Thyroid gland (tissue), 4 donors: ENCODE data around the gene ANKRD40CL. TPM values are rescaled to one million over a fixed set of nuclear protein-coding genes. Genes with fewer than 3 reads are reported as not detected.

Experiments
- DNase-seq, 2 donors: peaks; one replicate each; pipeline ENCODE4 v3.0.0-alpha.2; 2019
- H3K27ac ChIP-seq, 3 donors: fragments of 200-600 bp; sonication (generic); 1 replicate in 2 of 3; 2 replicates in 1 of 3; pipeline ENCODE4 v1.5.1; 2016 to 2019; ENCODE audit warnings: mild to moderate bottlenecking in 1 of 3, moderate library complexity in 1 of 3
- H3K27me3 ChIP-seq: fragments of 200-600 bp; sonication (generic); one replicate; pipeline ENCODE4 v1.5.1; 2019
- H3K36me3 ChIP-seq, 2 donors: fragments of 200-600 bp; sonication (generic); one replicate each; pipeline ENCODE4 v1.5.1; 2016 to 2019
- H3K4me1 ChIP-seq, 2 donors: fragments of 200-600 bp; sonication (generic); one replicate each; pipeline ENCODE4 v1.5.1; 2017 to 2019
- H3K4me3 ChIP-seq, 3 donors: fragments of 200-600 bp; sonication (generic); replicated peaks in 1 of 3; 1 replicate in 2 of 3; 2 replicates in 1 of 3; pipeline ENCODE4 v1.5.1; 2016; ENCODE audit warnings: mild to moderate bottlenecking in 1 of 3
- H3K9me3 ChIP-seq: fragments of 200-600 bp; sonication (generic); one replicate; pipeline ENCODE4 v1.5.1; 2017
- CTCF ChIP-seq, 6 experiments: fragments of 200-600 bp in 3 of 6; fragments of 450-650 bp in 3 of 6; sonication (generic) in 3 of 6; IDR thresholded peaks; one replicate each; pipeline ENCODE4 v1.5.1; 2016 to 2019; ENCODE audit warnings: antibody characterized with exemption in 6 of 6, mild to moderate bottlenecking in 2 of 6, inconsistent platforms in 1 of 6, moderate library complexity in 1 of 6
- POLR2A ChIP-seq, 2 donors: fragments of 450-650 bp; IDR thresholded peaks; one replicate each; pipeline ENCODE4 v1.6.1; 2017; ENCODE audit warnings: antibody characterized with exemption in 2 of 2, mild to moderate bottlenecking in 2 of 2, moderate library complexity in 1 of 2
- WGBS, 2 donors: methylation state at CpG; one replicate each; pipeline ENCODE4 v1.1.5; 2017; 5-methylcytosine and 5-hydroxymethylcytosine counted together
- intact Hi-C: fragments of 100-400 bp; cut with DNase I; formaldehyde crosslinking; loops from one replicate; pipeline ENCODE4 v1.15.1; 2023
- total RNA-seq, 4 donors: library from RNA; depleted of rRNA; stranded (reverse); fragments of >200 nt; gene quantifications; one replicate each; pipeline ENCODE4 v1.2.3, GENCODE V29; 2016

ANKRD40CL gene
- not detected for total RNA-seq

- Histone ChIP-seq H3K4me3 (no peak within 1 kb of the TSS), H3K4me1 (peaks cover 0 to 15% of the 10 kb centered on the region in 2 donors), H3K36me3 (no peaks in the 10 kb centered on the region), H3K27ac (no peak within 1 kb of the TSS), H3K9me3 (no peaks in the 10 kb centered on the region), H3K27me3 (no peaks in the 10 kb centered on the region)
- TF ChIP-seq CTCF (IDR thresholded peaks at IDR 0.05) (no peak), POLR2A (IDR thresholded peaks at IDR 0.05) (no peak)
- 97 to 98% methylated on average over 9 of the region's 9 CpGs for WGBS, 2 donors
- no peak for DNase-seq
- intact Hi-C loops = no loop called here
These were observed at the start of gene ANKRD40CL for GRCh38 chr17:50767446-50767845. ANKRD40CL (minus strand) TSS chr17:50767518; CDS start chr17:50766913, 605 bp downstream.

- intact Hi-C loops = no loop called here
- 81 to 85% methylated on average over 5 of the region's 5 CpGs for WGBS, 2 donors
- TF ChIP-seq POLR2A (IDR thresholded peaks at IDR 0.05) = no peak
- TF ChIP-seq CTCF (IDR thresholded peaks at IDR 0.05) = no peak
These were observed 49.0 kb upstream of the ANKRD40CL start for GRCh38 chr17:50816271-50816670.

GRCh38 chr17:50815400-50815799, 48.1 kb upstream of the ANKRD40CL start:
- 68 to 73% methylated on average over 3 of the region's 3 CpGs for WGBS, 2 donors
- no peaks in the 10 kb centered on the region for H3K27me3 ChIP-seq
- TF ChIP-seq CTCF (IDR thresholded peaks at IDR 0.05) (no peak), POLR2A (IDR thresholded peaks at IDR 0.05) (no peak)
- intact Hi-C loops = no loop called here
- DNase-seq = no peak
- H3K27ac ChIP-seq = no peak overlapping the region
- peaks cover 0 to 4% of the 10 kb centered on the region in 2 donors for H3K4me1 ChIP-seq
- no peaks in the 10 kb centered on the region for H3K9me3 ChIP-seq
- no peaks in the 10 kb centered on the region for H3K36me3 ChIP-seq
- H3K4me3 ChIP-seq = no peak overlapping the region

More at GRCh38 chr17:50816271-50816670, 49.0 kb upstream of the ANKRD40CL start:
- Histone ChIP-seq H3K4me3 (no peak overlapping the region), H3K36me3 (no peaks in the 10 kb centered on the region), H3K27ac (no peak overlapping the region), H3K9me3 (no peaks in the 10 kb centered on the region), H3K4me1 (peaks cover 0 to 4% of the 10 kb centered on the region in 2 donors), H3K27me3 (no peaks in the 10 kb centered on the region)
- DNase-seq = no peak

- no peaks in the 10 kb centered on the region for H3K27me3 ChIP-seq
- H3K9me3 ChIP-seq = no peaks in the 10 kb centered on the region
- no peak overlapping the region for H3K27ac ChIP-seq
- H3K4me3 ChIP-seq = no peak overlapping the region
- H3K4me1 ChIP-seq = peaks cover 0 to 4% of the 10 kb centered on the region in 2 donors
- no peaks in the 10 kb centered on the region for H3K36me3 ChIP-seq
- TF ChIP-seq CTCF (IDR thresholded peaks at IDR 0.05) (no peak), POLR2A (IDR thresholded peaks at IDR 0.05) (no peak)
- DNase-seq = no peak
- intact Hi-C loops = no loop called here
These were observed 46.3 kb upstream of the ANKRD40CL start for GRCh38 chr17:50813583-50813982.

- Histone ChIP-seq H3K4me3 (no peak overlapping the region), H3K27ac (no peak overlapping the region), H3K27me3 (no peaks in the 10 kb centered on the region), H3K9me3 (no peaks in the 10 kb centered on the region), H3K36me3 (no peaks in the 10 kb centered on the region), H3K4me1 (peaks cover 0 to 8% of the 10 kb centered on the region in 2 donors)
- no peak for DNase-seq
- WGBS, 2 donors = 75 to 82% methylated on average over 3 of the region's 3 CpGs
- TF ChIP-seq POLR2A (IDR thresholded peaks at IDR 0.05) = no peak
- no peak for TF ChIP-seq CTCF (IDR thresholded peaks at IDR 0.05)
- intact Hi-C loops = no loop called here
These were observed 41.6 kb upstream of the ANKRD40CL start for GRCh38 chr17:50808888-50809287.
